NCI-H1105 (cell line): Measurements from ENCODE around the gene UPK2.
"Not testable (repeated sequence)": the region's sequence is repeated elsewhere in the genome, so short reads cannot be mapped to it uniquely, and the experiment has no call there.

Source experiments
- DNase-seq: peaks from one replicate; lab custom pipeline; 2025; lab: John Stamatoyannopoulos, UW

The UPK2 gene

GRCh38 chr11:118938491-118939403, 17.4 kb upstream of the UPK2 start:
- no peak for DNase-seq

- DNase-seq: no peak
These were observed 16.6 kb upstream of the UPK2 start for GRCh38 chr11:118939404-118939915.

- no peak for DNase-seq
These were observed 16.0 kb upstream of the UPK2 start for GRCh38 chr11:118939953-118940598.

GRCh38 chr11:118947091-118947490, 9.0 kb upstream of the UPK2 start:
- DNase-seq: no peak

- no peak for DNase-seq
These were observed 8.1 kb upstream of the UPK2 start for GRCh38 chr11:118948000-118948399.

GRCh38 chr11:118953265-118953664, 2.8 kb upstream of the UPK2 start:
- peak; percentile 99 for DNase-seq

GRCh38 chr11:118953976-118954375, 2.1 kb upstream of the UPK2 start:
- peak; percentile 65 for DNase-seq

GRCh38 chr11:118956847-118957469, 860 bp downstream of the UPK2 start:
- no peak for DNase-seq

GRCh38 chr11:118957549-118957948, 1.5 kb downstream of the UPK2 start:
- DNase-seq: no peak

GRCh38 chr11:118957968-118958367, 1.9 kb downstream of the UPK2 start:
- DNase-seq: no peak

- DNase-seq: no peak
These were observed 2.5 kb downstream of the UPK2 start for GRCh38 chr11:118958577-118958976.

GRCh38 chr11:118961189-118961588, 5.1 kb downstream of the UPK2 start:
- DNase-seq: no peak

- DNase-seq: no peak
These were observed 5.5 kb downstream of the UPK2 start for GRCh38 chr11:118961591-118961990.

- DNase-seq: not testable (repeated sequence)
These were observed 13.4 kb downstream of the UPK2 start for GRCh38 chr11:118969508-118969907.

- no peak for DNase-seq
These were observed 15.5 kb downstream of the UPK2 start, which contains the start of gene FOXR1 for GRCh38 chr11:118971646-118972045. TSS of gene FOXR1 (plus strand) at chr11:118971761. CDS start at chr11:118971932, 171 bp downstream.

GRCh38 chr11:118973985-118974384, 17.9 kb downstream of the UPK2 start:
- no peak for DNase-seq

GRCh38 chr11:118975771-118976709, 19.9 kb downstream of the UPK2 start:
- peak; percentile 42 for DNase-seq

- DNase-seq: no peak
These were observed 23.3 kb downstream of the UPK2 start for GRCh38 chr11:118979434-118979833.

GRCh38 chr11:118980191-118980881, 24.2 kb downstream of the UPK2 start:
- no peak for DNase-seq

- not testable (repeated sequence) for DNase-seq
These were observed 28.2 kb downstream of the UPK2 start for GRCh38 chr11:118984337-118984736.

- DNase-seq: no peak
These were observed 28.7 kb downstream of the UPK2 start for GRCh38 chr11:118984825-118985224.
